Neural progenitor cell (in vitro differentiated cells): ENCODE measurements around the gene SIRPB2.

Source experiments
- CTCF ChIP-seq: fragments of 200-600 bp; sonication (generic); IDR thresholded peaks from 2 replicates; pipeline ENCODE4 v1.5.1; 2017; ENCODE audit warnings: antibody characterized with exemption, mild to moderate bottlenecking
- EZH2 ChIP-seq: fragments of 200-600 bp; sonication (generic); IDR thresholded peaks from 2 replicates; pipeline ENCODE4 v1.6.1; 2017; ENCODE audit warnings: antibody characterized with exemption, mild to moderate bottlenecking, moderate library complexity
- EZH2phosphoT487 ChIP-seq: fragments of 200-600 bp; sonication (generic); IDR thresholded peaks from 2 replicates; pipeline ENCODE4 v1.6.1; 2017; ENCODE audit warnings: antibody characterized with exemption

DNA sequence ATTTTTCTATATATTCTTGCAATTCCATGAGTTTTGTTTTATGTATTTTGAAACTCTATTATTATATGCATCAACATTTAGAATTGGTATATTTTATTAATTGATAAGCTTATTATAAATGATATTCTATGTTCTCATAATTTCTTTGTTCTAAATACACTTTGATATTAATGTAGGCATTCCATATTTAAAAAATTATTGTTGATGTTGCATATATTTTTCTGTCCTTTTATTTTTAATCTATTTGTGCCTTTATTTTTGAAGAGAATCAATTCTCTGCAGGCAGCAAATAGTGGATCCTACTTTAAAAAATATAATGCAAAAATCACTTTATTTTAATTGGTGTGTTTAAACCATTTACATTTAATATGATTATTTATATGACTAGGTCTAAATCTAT, 36.7 kb upstream of the SIRPB2 start:
- TF ChIP-seq CTCF (no peak), EZH2 (no peak), EZH2phosphoT487 (no peak)
